Endodermal cell (in vitro differentiated cells): ENCODE measurements around the gene PRELID3B. TPM values are rescaled to one million over a fixed set of nuclear protein-coding genes. Genes with fewer than 3 reads are reported as not detected.

Experiments used
- DNase-seq: peaks from one replicate; pipeline ENCODE4 v3.0.0-alpha.2; 2017
- H3K27ac ChIP-seq: 2 replicates; pipeline ENCODE4 v1.5.1; 2013; ENCODE audit warnings: mild to moderate bottlenecking, low read depth, low read length, moderate library complexity
- H3K27me3 ChIP-seq: 2 replicates; pipeline ENCODE4 v1.6.1; 2013; ENCODE audit warnings: mild to moderate bottlenecking, low read length, moderate library complexity; ENCODE audit not compliant: insufficient read depth, control insufficient read depth, poor library complexity, severe bottlenecking
- H3K36me3 ChIP-seq: 2 replicates; pipeline ENCODE4 v1.7.0; 2013; ENCODE audit warnings: mild to moderate bottlenecking, low read length, moderate library complexity; ENCODE audit not compliant: control insufficient read depth, insufficient read depth
- H3K4me1 ChIP-seq: one replicate; pipeline ENCODE4 v1.7.0; 2013; ENCODE audit warnings: low read length; ENCODE audit not compliant: control insufficient read depth, insufficient read depth
- H3K4me3 ChIP-seq: 2 replicates; pipeline ENCODE4 v1.5.1; 2013; ENCODE audit warnings: mild to moderate bottlenecking, low read length, moderate library complexity
- H3K9ac ChIP-seq: 2 replicates; pipeline ENCODE4 v1.6.1; 2013; ENCODE audit warnings: mild to moderate bottlenecking, low read length, moderate library complexity; ENCODE audit not compliant: poor library complexity, severe bottlenecking; ENCODE audit errors: extremely low read depth
- H3K9me3 ChIP-seq: 2 replicates; pipeline ENCODE4 v1.6.1; 2013; ENCODE audit warnings: mild to moderate bottlenecking, low read length, moderate library complexity; ENCODE audit not compliant: control insufficient read depth
- H3K27ac Mint-ChIP-seq: 2 replicates; pipeline ENCODE4 v1.8.0; 2020; ENCODE audit warnings: mixed read lengths
- H3K27me3 Mint-ChIP-seq: 2 replicates; pipeline ENCODE4 v1.8.0; 2021; ENCODE audit warnings: mild to moderate bottlenecking, mixed read lengths; ENCODE audit not compliant: insufficient read depth
- H3K36me3 Mint-ChIP-seq: 2 replicates; pipeline ENCODE4 v1.8.0; 2020; ENCODE audit warnings: low read depth, mixed read lengths
- H3K4me1 Mint-ChIP-seq: 2 replicates; pipeline ENCODE4 v1.8.0; 2020; ENCODE audit warnings: mixed read lengths
- H3K4me3 Mint-ChIP-seq: 2 replicates; pipeline ENCODE4 v1.8.0; 2020; ENCODE audit warnings: mild to moderate bottlenecking, moderate library complexity, mixed read lengths
- H3K9me3 Mint-ChIP-seq: 2 replicates; pipeline ENCODE4 v1.8.0; 2020; ENCODE audit warnings: mild to moderate bottlenecking, mixed read lengths
- WGBS, 2 experiments: methylation state at CpG; one replicate each; pipeline versions ENCODE4 v1.1.5 to v1.1.7; 2013; ENCODE audit warnings: missing lambda C conversion rate in 2 of 2, mixed read lengths in 1 of 2; ENCODE audit not compliant: insufficient coverage in 1 of 2, insufficient read length in 1 of 2; 5-methylcytosine and 5-hydroxymethylcytosine counted together
- total RNA-seq, 2 donors: library from RNA; stranded (reverse); fragmentation: NEBNext Ultra II Directional in 1 of 2; extraction: Animal tissue kit (Norgen Biotek cat#: 25700) in 1 of 2; gene quantifications; 2 replicates in 1 of 2; 3 replicates in 1 of 2; pipeline ENCODE4 v1.2.1, GENCODE V29; 2021
- TF ChIP-seq, protein P1 (sequence below): fragments of 200-600 bp; sonication (generic); conservative IDR thresholded peaks from 2 replicates; pipeline ENCODE4 v1.5.0; 2021; ENCODE audit warnings: antibody characterized with exemption, mild to moderate bottlenecking

PRELID3B gene
- total RNA-seq, 2 donors from 2014 or later: 48.6 to 50.8 TPM

DNA sequence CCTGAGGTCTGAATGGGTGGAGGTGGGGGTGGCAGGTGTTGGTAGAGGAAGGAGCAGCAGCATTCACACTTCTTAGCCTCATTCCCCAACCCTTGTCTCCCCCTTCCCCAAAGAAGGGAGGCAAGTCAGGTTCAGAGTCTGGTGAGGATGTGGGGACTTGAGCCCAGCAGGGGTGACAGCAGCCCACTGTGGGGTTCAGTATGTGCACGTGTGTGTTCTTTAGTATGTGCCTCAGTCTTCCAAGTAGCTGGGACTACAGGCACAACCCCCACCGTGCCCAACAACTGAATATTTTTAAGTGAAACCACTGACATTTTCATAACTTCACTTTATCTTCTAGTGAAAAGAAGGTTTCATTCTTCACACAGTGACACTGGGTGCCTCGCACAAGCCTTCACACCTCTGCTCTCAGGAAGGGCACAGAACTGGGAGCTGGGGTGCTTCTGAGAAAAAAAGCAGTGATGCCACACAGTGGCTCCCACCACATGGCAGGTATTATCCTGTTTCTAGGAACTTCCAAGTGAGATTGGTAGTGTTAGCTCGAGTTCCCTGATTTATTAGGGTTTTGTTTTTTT lies 33.4 kb upstream of the PRELID3B start:
- TF ChIP-seq, protein P1, sequence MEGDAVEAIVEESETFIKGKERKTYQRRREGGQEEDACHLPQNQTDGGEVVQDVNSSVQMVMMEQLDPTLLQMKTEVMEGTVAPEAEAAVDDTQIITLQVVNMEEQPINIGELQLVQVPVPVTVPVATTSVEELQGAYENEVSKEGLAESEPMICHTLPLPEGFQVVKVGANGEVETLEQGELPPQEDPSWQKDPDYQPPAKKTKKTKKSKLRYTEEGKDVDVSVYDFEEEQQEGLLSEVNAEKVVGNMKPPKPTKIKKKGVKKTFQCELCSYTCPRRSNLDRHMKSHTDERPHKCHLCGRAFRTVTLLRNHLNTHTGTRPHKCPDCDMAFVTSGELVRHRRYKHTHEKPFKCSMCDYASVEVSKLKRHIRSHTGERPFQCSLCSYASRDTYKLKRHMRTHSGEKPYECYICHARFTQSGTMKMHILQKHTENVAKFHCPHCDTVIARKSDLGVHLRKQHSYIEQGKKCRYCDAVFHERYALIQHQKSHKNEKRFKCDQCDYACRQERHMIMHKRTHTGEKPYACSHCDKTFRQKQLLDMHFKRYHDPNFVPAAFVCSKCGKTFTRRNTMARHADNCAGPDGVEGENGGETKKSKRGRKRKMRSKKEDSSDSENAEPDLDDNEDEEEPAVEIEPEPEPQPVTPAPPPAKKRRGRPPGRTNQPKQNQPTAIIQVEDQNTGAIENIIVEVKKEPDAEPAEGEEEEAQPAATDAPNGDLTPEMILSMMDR: no peak
- Histone ChIP-seq H3K4me1 (no peaks in the 10 kb centered on the region), H3K9ac (no peak overlapping the region), H3K9me3 (no peaks in the 10 kb centered on the region), H3K27ac (no peak overlapping the region), H3K4me3 (no peak overlapping the region), H3K36me3 (no peaks in the 10 kb centered on the region), H3K27me3 (peaks cover 13% of the 10 kb centered on the region)
- no peaks in the 10 kb centered on the region for H3K9me3 Mint-ChIP-seq
- WGBS, 2 experiments: 80 to 86% methylated on average over 1 to 4 of the region's 4 CpGs
- peaks cover 10% of the 10 kb centered on the region for H3K27me3 Mint-ChIP-seq
- H3K4me3 Mint-ChIP-seq: no peak overlapping the region
- H3K27ac Mint-ChIP-seq: no peak overlapping the region
- no peaks in the 10 kb centered on the region for H3K36me3 Mint-ChIP-seq
- DNase-seq: no peak
- H3K4me1 Mint-ChIP-seq: no peaks in the 10 kb centered on the region

DNA sequence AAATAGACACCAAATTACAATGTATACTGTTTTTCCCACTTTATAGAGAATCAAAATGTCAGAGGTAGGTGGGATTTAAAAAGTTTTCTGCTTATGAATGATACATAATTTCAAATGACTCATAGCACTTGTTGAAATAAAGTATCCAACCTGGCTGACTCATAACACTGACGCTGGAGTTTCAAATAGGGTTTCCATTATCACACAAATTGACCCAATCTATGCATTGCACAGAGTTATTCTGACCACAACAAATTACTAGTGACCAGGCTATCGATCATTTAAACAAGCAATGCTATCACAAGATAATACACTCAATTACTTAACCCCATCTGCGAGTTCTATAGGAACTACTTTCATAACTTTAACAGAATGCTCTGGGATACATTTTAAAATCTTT lies 31.9 kb upstream of the PRELID3B start:
- H3K9ac ChIP-seq: no peak overlapping the region
- H3K27ac ChIP-seq: no peak overlapping the region
- Mint-ChIP-seq H3K9me3 (no peaks in the 10 kb centered on the region), H3K4me3 (no peak overlapping the region), H3K36me3 (no peaks in the 10 kb centered on the region), H3K4me1 (no peaks in the 10 kb centered on the region), H3K27me3 (peaks cover 10% of the 10 kb centered on the region), H3K27ac (no peak overlapping the region)
- no peaks in the 10 kb centered on the region for H3K4me1 ChIP-seq
- H3K4me3 ChIP-seq: no peak overlapping the region
- no peak for DNase-seq
- WGBS, 2 experiments: 86 to 90% methylated on average over 2 to 3 of the region's 3 CpGs
- TF ChIP-seq, protein P1: no peak
- no peaks in the 10 kb centered on the region for H3K36me3 ChIP-seq
- H3K27me3 ChIP-seq: peaks cover 13% of the 10 kb centered on the region
- no peaks in the 10 kb centered on the region for H3K9me3 ChIP-seq

DNA sequence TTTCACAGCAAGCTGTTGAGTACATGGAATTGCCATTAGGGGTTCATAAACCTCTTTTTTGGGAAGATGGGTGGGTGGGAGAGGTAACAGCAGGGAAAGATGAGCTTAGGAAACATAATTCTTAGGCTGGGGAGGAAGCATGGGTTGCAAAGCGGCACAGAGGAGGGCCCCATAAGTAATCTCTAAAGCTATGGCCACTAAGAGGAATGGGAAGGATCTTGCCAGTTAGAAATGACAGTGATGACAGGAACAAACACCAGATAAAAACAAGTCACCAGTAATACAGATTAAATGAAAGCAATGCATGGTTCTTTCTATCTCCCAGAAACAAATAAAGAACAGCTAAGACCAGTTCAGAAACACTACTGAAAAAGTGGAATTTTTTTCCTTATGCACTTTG lies 31.0 kb upstream of the PRELID3B start:
- TF ChIP-seq, protein P1: no peak
- H3K4me1 Mint-ChIP-seq: no peaks in the 10 kb centered on the region
- H3K4me1 ChIP-seq: no peaks in the 10 kb centered on the region
- no peak overlapping the region for H3K27ac Mint-ChIP-seq
- no peak overlapping the region for H3K27ac ChIP-seq
- H3K36me3 Mint-ChIP-seq: no peaks in the 10 kb centered on the region
- H3K4me3 Mint-ChIP-seq: no peak overlapping the region
- H3K9me3 Mint-ChIP-seq: no peaks in the 10 kb centered on the region
- H3K9me3 ChIP-seq: no peaks in the 10 kb centered on the region
- no peak overlapping the region for H3K4me3 ChIP-seq
- no peaks in the 10 kb centered on the region for H3K36me3 ChIP-seq
- H3K9ac ChIP-seq: no peak overlapping the region
- 83 to 100% methylated on average over 1 of the region's 1 CpG for WGBS, 2 experiments
- peaks cover 13% of the 10 kb centered on the region for H3K27me3 ChIP-seq
- peaks cover 10% of the 10 kb centered on the region for H3K27me3 Mint-ChIP-seq
- DNase-seq: no peak
